PFSK-1 (cell line): ENCODE data around the gene PLIN4.

ENCODE experiments used
- FOXP2 ChIP-seq: optimal IDR thresholded peaks from 2 replicates; pipeline ENCODE3; 2011; ENCODE audit warnings: borderline replicate concordance, control low read depth, inconsistent platforms; ENCODE audit not compliant: insufficient read depth; ENCODE audit errors: extremely low read length, extremely low read depth
- POLR2AphosphoS5 ChIP-seq: IDR thresholded peaks from 2 replicates; pipeline ENCODE4 v1.6.1; 2012; ENCODE audit warnings: low read depth, mild to moderate bottlenecking, control low read depth, low read length, moderate library complexity
- REST ChIP-seq, 2 experiments: IDR thresholded peaks; 2 replicates each; pipeline versions ENCODE4 v1.6.1 to v1.8.0; 2011 to 2012; ENCODE audit warnings: low read depth in 2 of 2, low read length in 2 of 2, control low read depth in 1 of 2, inconsistent platforms in 1 of 2, mild to moderate bottlenecking in 1 of 2, moderate library complexity in 1 of 2; ENCODE audit not compliant: insufficient read depth in 1 of 2
- SIN3A ChIP-seq: IDR thresholded peaks from 2 replicates; pipeline ENCODE4 v1.6.1; 2012; ENCODE audit warnings: mild to moderate bottlenecking, low read length, moderate library complexity, borderline replicate concordance; ENCODE audit not compliant: insufficient read depth
- TAF1 ChIP-seq: IDR thresholded peaks from 2 replicates; pipeline ENCODE4 v1.6.1; 2012; ENCODE audit warnings: low read length, control low read depth, borderline replicate concordance; ENCODE audit not compliant: insufficient read depth

PLIN4 gene

GRCh38 chr19:4502282-4503131 is 15.8 kb downstream of the PLIN4 start:
- TF ChIP-seq FOXP2 (no peak), REST (IDR thresholded peaks at IDR 0.05; ENCODE audit: insufficient read depth in 1 of 2, low read depth in 2 of 2, low read length in 2 of 2) (no peak), POLR2AphosphoS5 (no peak), SIN3A (no peak)

- TF ChIP-seq FOXP2 = no peak
- no peak for TF ChIP-seq REST (IDR thresholded peaks at IDR 0.05; ENCODE audit: insufficient read depth in 1 of 2, low read depth in 2 of 2, low read length in 2 of 2)
- TF ChIP-seq POLR2AphosphoS5 = no peak
- TF ChIP-seq SIN3A = no peak
- no peak for TF ChIP-seq TAF1
Measured at GRCh38 chr19:4501691-4502090, 16.6 kb downstream of the PLIN4 start.

GRCh38 chr19:4500841-4501591 is 17.3 kb downstream of the PLIN4 start:
- TF ChIP-seq POLR2AphosphoS5 = no peak
- TF ChIP-seq REST (IDR thresholded peaks at IDR 0.05; ENCODE audit: insufficient read depth in 1 of 2, low read depth in 2 of 2, low read length in 2 of 2) = no peak
- no peak for TF ChIP-seq FOXP2
- TF ChIP-seq TAF1 = no peak
- no peak for TF ChIP-seq SIN3A

- TF ChIP-seq SIN3A (no peak), REST (IDR thresholded peaks at IDR 0.05; ENCODE audit: insufficient read depth in 1 of 2, low read depth in 2 of 2, low read length in 2 of 2) (no peak), TAF1 (no peak), FOXP2 (no peak), POLR2AphosphoS5 (no peak)
Measured at GRCh38 chr19:4499855-4500254, 18.4 kb downstream of the PLIN4 start.
